ENCODE data around the gene MRC2. TPM values are rescaled to one million over a fixed set of nuclear protein-coding genes. Genes with fewer than 3 reads are reported as not detected.

MRC2 gene
- total and polyA plus RNA-seq, 9 of the 15 experiments (the other 6 are each of a cell fraction or from before 2014, with no cell fraction given): 0.28 to 11.5 (median 6.6) TPM

DNA sequence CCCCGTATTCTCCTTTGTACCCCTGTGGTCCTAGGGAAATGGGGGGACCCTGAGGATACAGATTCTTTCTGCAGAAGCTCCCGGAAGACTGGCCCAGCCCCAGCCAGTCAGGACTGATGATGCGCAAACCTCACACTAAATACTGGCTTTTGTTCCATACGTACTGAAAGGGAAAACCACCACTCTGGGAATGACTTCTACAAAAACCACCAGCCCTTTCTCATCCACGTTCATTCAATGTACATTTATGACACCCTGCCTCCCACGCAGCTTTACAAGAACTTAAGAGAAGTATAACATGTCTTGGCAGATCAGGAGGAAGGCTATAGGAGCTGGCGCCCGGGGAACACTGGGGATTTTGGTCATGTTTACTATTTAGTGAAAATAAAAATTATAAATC, 110.0 kb downstream of the MRC2 start (continued):
- TF ChIP-seq, protein P1, sequence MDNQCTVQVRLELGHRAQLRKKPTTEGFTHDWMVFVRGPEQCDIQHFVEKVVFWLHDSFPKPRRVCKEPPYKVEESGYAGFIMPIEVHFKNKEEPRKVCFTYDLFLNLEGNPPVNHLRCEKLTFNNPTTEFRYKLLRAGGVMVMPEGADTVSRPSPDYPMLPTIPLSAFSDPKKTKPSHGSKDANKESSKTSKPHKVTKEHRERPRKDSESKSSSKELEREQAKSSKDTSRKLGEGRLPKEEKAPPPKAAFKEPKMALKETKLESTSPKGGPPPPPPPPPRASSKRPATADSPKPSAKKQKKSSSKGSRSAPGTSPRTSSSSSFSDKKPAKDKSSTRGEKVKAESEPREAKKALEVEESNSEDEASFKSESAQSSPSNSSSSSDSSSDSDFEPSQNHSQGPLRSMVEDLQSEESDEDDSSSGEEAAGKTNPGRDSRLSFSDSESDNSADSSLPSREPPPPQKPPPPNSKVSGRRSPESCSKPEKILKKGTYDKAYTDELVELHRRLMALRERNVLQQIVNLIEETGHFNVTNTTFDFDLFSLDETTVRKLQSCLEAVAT (IDR thresholded peaks at IDR 0.05): no peak
- TF ChIP-seq ZSCAN29 (IDR thresholded peaks at IDR 0.05) (no peak), DIDO1 (tag; IDR thresholded peaks at IDR 0.05; ENCODE audit: low read depth) (no peak), CBFB (CRISPR knock-in tag; IDR thresholded peaks at IDR 0.05) (no peak), ZBTB33 (CRISPR knock-in tag; IDR thresholded peaks at IDR 0.05) (no peak), ZNF79 (CRISPR knock-in tag; IDR thresholded peaks at IDR 0.05; ENCODE audit: low read depth) (no peak), COPS2 (conservative IDR thresholded peaks at IDR 0.05) (no peak), CTBP1 (IDR thresholded peaks at IDR 0.05; ENCODE audit: borderline replicate concordance) (no peak), ZFP36 (IDR thresholded peaks at IDR 0.05; ENCODE audit: low read depth, low read length, partially characterized antibody) (no peak), CREB1 (IDR thresholded peaks at IDR 0.05) (no peak), CREB1 (CRISPR knock-in tag; IDR thresholded peaks at IDR 0.05) (no peak), ZNF124 (CRISPR knock-in tag; IDR thresholded peaks at IDR 0.05) (no peak), HMGN3 (IDR thresholded peaks at IDR 0.05; ENCODE audit: borderline replicate concordance, extremely low read depth, insufficient read length, low read depth, low read length) (no peak), HDAC8 (tag; IDR thresholded peaks at IDR 0.05) (no peak)

All from K562 (cell line).